Measurements from ENCODE around the gene SLC9A5.

SLC9A5 gene

GRCh38 chr16:67254801-67255552 lies 6.2 kb downstream of the SLC9A5 start:
- H3K4me3 ChIP-seq (ENCODE audit: low read depth in 1 of 2, low read length in 2 of 2): no peak overlapping the region
- H2AFZ ChIP-seq (ENCODE audit: low read depth, low read length): no peak overlapping the region
- H3K79me2 ChIP-seq (ENCODE audit: insufficient read depth, low read length): no peaks in the 10 kb centered on the region
- H3K9ac ChIP-seq (ENCODE audit: low read depth, low read length): no peak overlapping the region
- ATAC-seq (ENCODE audit: insufficient read depth, low read depth): no peak
- H3K4me2 ChIP-seq (ENCODE audit: insufficient read depth, low read length): no peak overlapping the region
- no peak for TF ChIP-seq CTCF (IDR thresholded peaks at IDR 0.05; ENCODE audit: borderline replicate concordance, extremely low read depth, low read length, poor library complexity, severe bottlenecking)
- TF ChIP-seq EZH2 (IDR thresholded peaks at IDR 0.05; ENCODE audit: borderline replicate concordance, low read depth, low read length, severe bottlenecking): no peak
- no peak for DNase-seq
- H3K27ac ChIP-seq (ENCODE audit: low read length): no peak overlapping the region
- H4K20me1 ChIP-seq (ENCODE audit: insufficient read depth, low read length): no peaks in the 10 kb centered on the region
- no peaks in the 10 kb centered on the region for H3K36me3 ChIP-seq (ENCODE audit: insufficient read depth, low read length)
- peaks cover 8% of the 10 kb centered on the region for H3K27me3 ChIP-seq (ENCODE audit: insufficient read depth, low read length, poor library complexity)
- no peaks in the 10 kb centered on the region for H3K9me3 ChIP-seq (ENCODE audit: insufficient read depth, low read length, severe bottlenecking)
- no peaks in the 10 kb centered on the region for H3K4me1 ChIP-seq (ENCODE audit: insufficient read depth, low read length)

DNA sequence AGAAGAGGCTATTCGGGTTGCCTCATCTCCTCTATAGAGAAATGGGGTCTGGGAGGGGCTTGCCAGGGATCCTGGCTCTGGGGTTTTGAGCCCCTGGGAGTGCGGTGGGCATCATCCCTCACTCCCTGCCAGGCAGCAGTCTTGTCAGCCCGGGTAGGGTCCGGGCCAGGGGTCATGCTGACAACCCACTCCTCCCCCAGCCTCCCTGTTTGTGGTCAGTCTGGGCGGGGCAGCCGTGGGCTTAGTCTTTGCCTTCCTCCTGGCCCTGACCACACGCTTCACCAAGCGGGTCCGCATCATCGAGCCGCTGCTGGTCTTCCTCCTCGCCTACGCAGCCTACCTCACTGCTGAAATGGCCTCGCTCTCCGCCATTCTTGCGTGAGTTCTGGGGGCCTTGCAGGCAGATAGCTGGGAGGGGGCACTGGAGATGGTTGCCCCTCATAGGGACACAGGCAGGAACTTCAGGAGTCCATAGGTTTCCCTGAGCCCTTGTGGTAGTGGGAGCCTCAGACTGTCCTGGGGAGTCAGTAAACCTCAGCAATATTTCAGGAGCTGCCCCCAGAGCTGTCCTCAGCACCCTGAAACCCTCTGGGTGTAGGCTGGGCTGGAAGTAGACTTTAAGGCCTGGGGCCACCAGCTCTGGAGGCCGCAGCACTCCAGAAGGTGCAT lies 6.9 kb downstream of the SLC9A5 start:
- H3K4me2 ChIP-seq (ENCODE audit: insufficient read depth, low read length): no peak overlapping the region
- ATAC-seq (ENCODE audit: insufficient read depth, low read depth): no peak
- TF ChIP-seq EZH2 (IDR thresholded peaks at IDR 0.05; ENCODE audit: borderline replicate concordance, low read depth, low read length, severe bottlenecking) (no peak), CTCF (IDR thresholded peaks at IDR 0.05; ENCODE audit: borderline replicate concordance, extremely low read depth, low read length, poor library complexity, severe bottlenecking) (no peak)

DNA sequence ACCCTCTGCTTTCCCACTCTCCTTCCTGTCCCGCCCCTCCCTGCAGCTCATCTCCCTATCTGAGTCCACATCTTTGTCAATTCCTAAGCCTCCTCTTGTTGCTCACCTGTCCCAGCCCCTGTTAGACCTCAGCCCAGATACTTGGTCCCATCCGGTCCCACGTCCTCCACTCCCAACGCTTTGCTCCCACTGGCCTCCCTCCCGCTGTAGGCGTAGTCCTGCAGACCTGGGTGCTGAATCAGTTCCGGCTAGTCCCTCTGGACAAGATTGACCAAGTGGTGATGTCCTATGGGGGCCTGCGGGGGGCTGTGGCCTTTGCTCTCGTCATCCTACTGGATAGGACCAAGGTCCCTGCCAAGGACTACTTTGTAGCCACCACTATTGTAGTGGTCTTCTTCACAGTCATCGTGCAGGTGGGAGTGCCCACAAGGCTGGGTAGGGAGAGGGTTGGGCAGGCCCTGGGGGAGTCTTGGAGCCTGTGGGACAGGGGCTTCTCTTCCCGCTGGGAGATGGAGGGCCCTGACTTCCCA lies 8.0 kb downstream of the SLC9A5 start:
- Histone ChIP-seq H2AFZ (ENCODE audit: low read depth, low read length) (no peak overlapping the region), H3K27me3 (ENCODE audit: insufficient read depth, low read length, poor library complexity) (peaks cover 4% of the 10 kb centered on the region), H3K79me2 (ENCODE audit: insufficient read depth, low read length) (no peaks in the 10 kb centered on the region), H3K27ac (ENCODE audit: low read length) (no peak overlapping the region), H4K20me1 (ENCODE audit: insufficient read depth, low read length) (no peaks in the 10 kb centered on the region), H3K4me2 (ENCODE audit: insufficient read depth, low read length) (no peak overlapping the region), H3K9me3 (ENCODE audit: insufficient read depth, low read length, severe bottlenecking) (no peaks in the 10 kb centered on the region), H3K36me3 (ENCODE audit: insufficient read depth, low read length) (no peaks in the 10 kb centered on the region), H3K4me3 (ENCODE audit: low read depth in 1 of 2, low read length in 2 of 2) (no peak overlapping the region), H3K9ac (ENCODE audit: low read depth, low read length) (no peak overlapping the region), H3K4me1 (ENCODE audit: insufficient read depth, low read length) (no peaks in the 10 kb centered on the region)
- DNase-seq (no peak), ATAC-seq (ENCODE audit: insufficient read depth, low read depth) (no peak)
- TF ChIP-seq EZH2 (IDR thresholded peaks at IDR 0.05; ENCODE audit: borderline replicate concordance, low read depth, low read length, severe bottlenecking) (no peak), CTCF (IDR thresholded peaks at IDR 0.05; ENCODE audit: borderline replicate concordance, extremely low read depth, low read length, poor library complexity, severe bottlenecking) (no peak)

More for the DNA sequence above, 6.9 kb downstream of the SLC9A5 start:
- no peaks in the 10 kb centered on the region for H3K36me3 ChIP-seq (ENCODE audit: insufficient read depth, low read length)
- H3K9me3 ChIP-seq (ENCODE audit: insufficient read depth, low read length, severe bottlenecking): no peaks in the 10 kb centered on the region
- H3K27ac ChIP-seq (ENCODE audit: low read length): no peak overlapping the region
- H3K27me3 ChIP-seq (ENCODE audit: insufficient read depth, low read length, poor library complexity): peaks cover under 1% of the 10 kb centered on the region
- no peak overlapping the region for H3K9ac ChIP-seq (ENCODE audit: low read depth, low read length)
- no peak overlapping the region for H2AFZ ChIP-seq (ENCODE audit: low read depth, low read length)
- H3K4me1 ChIP-seq (ENCODE audit: insufficient read depth, low read length): no peaks in the 10 kb centered on the region
- no peak overlapping the region for H3K4me3 ChIP-seq (ENCODE audit: low read depth in 1 of 2, low read length in 2 of 2)
- no peaks in the 10 kb centered on the region for H3K79me2 ChIP-seq (ENCODE audit: insufficient read depth, low read length)
- no peak for DNase-seq
- H4K20me1 ChIP-seq (ENCODE audit: insufficient read depth, low read length): no peaks in the 10 kb centered on the region
